Measurements from ENCODE around the gene NFATC2.

- TF ChIP-seq EZH2 (IDR thresholded peaks at IDR 0.05; ENCODE audit: borderline replicate concordance) (no peak), CTCF (IDR thresholded peaks at IDR 0.05; ENCODE audit: poor library complexity) (no peak)
Measured at GRCh38 chr20:51419231-51419630, 123.3 kb downstream of the NFATC2 start.
